ENCODE results near the gene ANKRD33B. TPM values are rescaled to one million over a fixed set of nuclear protein-coding genes. Genes with fewer than 3 reads are reported as not detected.
A peak's percentile ranks its signal among the peaks of the same experiment; 100 is the strongest.

ANKRD33B gene
- total and polyA plus RNA-seq, 11 donors, result 0.98 to 33.8 (median 4.9) TPM

- DNase-seq (peak in 1 of 5 donors; percentile 40), ATAC-seq (peak in 3 of 4 donors; percentile 29 to 54 (median 43))
- WGBS, 4 donors, result 46 to 67% (median 61%) methylated on average over 6 of the region's 6 CpGs
- Histone ChIP-seq H3K36me3 (peaks cover 0 to 3% (median 0%) of the 10 kb centered on the region in 9 donors), H3K9me3 (no peaks in the 10 kb centered on the region), H3K27ac (peak overlapping the region in 5 of 12 donors; percentile 3 to 58 (median 9)), H3K4me3 (no peak overlapping the region), H3K27me3 (no peaks in the 10 kb centered on the region), H3K4me1 (peaks cover 0 to 46% (median 33%) of the 10 kb centered on the region in 12 donors)
- TF ChIP-seq CTCF (IDR thresholded peaks at IDR 0.05) (peak; percentile 56 to 79 (median 75)), POLR2A (IDR thresholded peaks at IDR 0.05) (no peak)
- intact Hi-C loops (cut with DNase I), result loop anchor here in 6 of 10 donors (2.0 to 10.0 kb wide), 9 partner anchors 59 to 1321 kb away; partner anchors contain the start of gene DAP (in 2 of the 6)
These were observed 137.7 kb downstream of the ANKRD33B start for GRCh38 chr5:10701567-10702039.

GRCh38 chr5:10702040-10702629, 138.3 kb downstream of the ANKRD33B start:
- H3K27me3 ChIP-seq, result no peaks in the 10 kb centered on the region
- H3K36me3 ChIP-seq, result peaks cover 0 to 2% (median 0%) of the 10 kb centered on the region in 9 donors
- H3K27ac ChIP-seq, result peak overlapping the region in 5 of 12 donors; percentile 3 to 58 (median 9)
- TF ChIP-seq CTCF (IDR thresholded peaks at IDR 0.05) (no peak), POLR2A (IDR thresholded peaks at IDR 0.05) (no peak)
- intact Hi-C loops (cut with DNase I), result loop anchor here in 6 of 10 donors (2.0 to 10.0 kb wide), 8 partner anchors 59 to 1320 kb away; partner anchors contain the start of gene DAP (in 2 of the 6)
- peaks cover 0 to 46% (median 33%) of the 10 kb centered on the region in 12 donors for H3K4me1 ChIP-seq
- 58 to 76% (median 73%) methylated on average over 7 to 9 of the region's 9 CpGs for WGBS, 4 donors
- no peaks in the 10 kb centered on the region for H3K9me3 ChIP-seq
- DNase-seq (no peak), ATAC-seq (no peak)
- H3K4me3 ChIP-seq, result no peak overlapping the region

GRCh38 chr5:10702911-10703491, 139.1 kb downstream of the ANKRD33B start:
- no peak overlapping the region for H3K4me3 ChIP-seq
- peak overlapping the region in 8 of 12 donors; percentile 0 to 58 (median 32) for H3K27ac ChIP-seq
- 54 to 70% (median 62%) methylated on average over 7 of the region's 7 CpGs for WGBS, 4 donors
- H3K4me1 ChIP-seq, result peaks cover 0 to 46% (median 33%) of the 10 kb centered on the region in 12 donors
- peaks cover 0 to 2% (median 0%) of the 10 kb centered on the region in 9 donors for H3K36me3 ChIP-seq
- intact Hi-C loops (cut with DNase I), result loop anchor here in 6 of 10 donors (2.0 to 10.0 kb wide), 8 partner anchors 58 to 1319 kb away; partner anchors contain the start of gene DAP (in 2 of the 6)
- TF ChIP-seq POLR2A (IDR thresholded peaks at IDR 0.05) (no peak), CTCF (IDR thresholded peaks at IDR 0.05) (no peak)
- no peaks in the 10 kb centered on the region for H3K9me3 ChIP-seq
- DNase-seq (peak in 1 of 5 donors; percentile 45), ATAC-seq (peak; percentile 55 to 66 (median 58))
- no peaks in the 10 kb centered on the region for H3K27me3 ChIP-seq

DNA sequence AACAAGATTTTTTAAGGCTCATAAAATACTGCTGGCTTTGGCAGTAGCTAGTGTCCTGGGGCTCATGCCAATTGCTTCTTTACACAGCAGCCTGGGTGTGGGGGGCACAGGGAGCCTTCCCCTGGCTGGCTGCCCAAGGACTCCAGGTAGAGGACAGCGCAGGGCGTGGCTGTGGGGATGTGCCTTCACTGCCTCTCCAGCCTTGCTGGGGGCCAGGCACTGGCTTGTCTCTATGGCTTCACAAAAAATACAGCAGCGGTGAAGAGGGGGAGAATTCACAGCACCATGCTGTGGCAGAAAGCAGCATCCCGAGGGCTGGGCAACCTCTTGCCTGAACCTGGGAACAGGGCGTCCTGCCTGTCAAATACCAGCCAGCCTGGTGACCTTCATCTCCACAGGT, 139.8 kb downstream of the ANKRD33B start:
- Histone ChIP-seq H3K4me3 (no peak overlapping the region), H3K9me3 (no peaks in the 10 kb centered on the region), H3K27ac (peak overlapping the region in 6 of 12 donors; percentile 0 to 58 (median 28)), H3K36me3 (peaks cover 0 to 2% (median 0%) of the 10 kb centered on the region in 9 donors), H3K4me1 (peaks cover 0 to 46% (median 33%) of the 10 kb centered on the region in 12 donors), H3K27me3 (no peaks in the 10 kb centered on the region)
- TF ChIP-seq POLR2A (IDR thresholded peaks at IDR 0.05), result no peak
- no peak for TF ChIP-seq CTCF (IDR thresholded peaks at IDR 0.05)
- DNase-seq (no peak), ATAC-seq (peak; percentile 18 to 56 (median 24))
- intact Hi-C loops (cut with DNase I), result loop anchor here in 6 of 10 donors (2.0 to 10.0 kb wide), 8 partner anchors 57 to 1319 kb away; partner anchors contain the start of gene DAP (in 2 of the 6)
- WGBS, 4 donors, result 68 to 83% (median 75%) methylated on average over 5 of the region's 5 CpGs

All from heart left ventricle (tissue), 16 donors.